Loucy (cell line): ENCODE data around the gene YBX3.

Experiments used
- H2AFZ ChIP-seq: fragments of 200-600 bp; sonication (generic); 2 replicates; pipeline ENCODE4 v1.6.0; 2016; ENCODE audit warnings: antibody characterized with exemption, mild to moderate bottlenecking, low read length, moderate library complexity
- H3F3A ChIP-seq: fragments of 200-600 bp; 2 replicates; pipeline ENCODE4 v1.6.0; 2016; ENCODE audit warnings: antibody characterized with exemption, low read depth, mild to moderate bottlenecking
- H3K27me3 ChIP-seq: fragments of 200-600 bp; sonication (generic); 2 replicates; pipeline ENCODE4 v1.6.1; 2014; ENCODE audit warnings: low read length, mild to moderate bottlenecking; ENCODE audit not compliant: insufficient read depth, poor library complexity, severe bottlenecking
- H3K36me3 ChIP-seq: fragments of 200-600 bp; sonication (generic); 2 replicates; pipeline ENCODE4 v1.6.1; 2016; ENCODE audit warnings: low read length; ENCODE audit not compliant: insufficient read depth
- H3K4me1 ChIP-seq: fragments of 200-600 bp; sonication (generic); 2 replicates; pipeline ENCODE4 v1.5.1; 2014; ENCODE audit warnings: low read length, mild to moderate bottlenecking; ENCODE audit not compliant: insufficient read depth, poor library complexity, severe bottlenecking
- H3K4me2 ChIP-seq: fragments of 200-600 bp; sonication (generic); 2 replicates; pipeline ENCODE4 v1.6.0; 2014; ENCODE audit warnings: antibody characterized with exemption, low read length, low read depth, mild to moderate bottlenecking; ENCODE audit not compliant: poor library complexity, severe bottlenecking
- H3K4me3 ChIP-seq: fragments of 200-600 bp; sonication (generic); 2 replicates; pipeline ENCODE4 v1.5.1; 2014; ENCODE audit warnings: low read length, mild to moderate bottlenecking, mixed read lengths; ENCODE audit not compliant: poor library complexity, severe bottlenecking
- H3K79me2 ChIP-seq: fragments of 200-600 bp; sonication (generic); 2 replicates; pipeline ENCODE4 v1.6.1; 2014; ENCODE audit warnings: low read length; ENCODE audit not compliant: insufficient read depth
- H3K9ac ChIP-seq: fragments of 200-600 bp; sonication (generic); 2 replicates; pipeline ENCODE4 v1.6.0; 2014; ENCODE audit warnings: mild to moderate bottlenecking, low read depth, low read length, moderate library complexity; ENCODE audit not compliant: poor library complexity, severe bottlenecking
- H3K9me2 ChIP-seq: fragments of 200-600 bp; sonication (generic); replicated peaks from 2 replicates; pipeline ENCODE4 v1.6.1; 2016; ENCODE audit warnings: low read depth, low read length, mixed read lengths
- H3K9me3 ChIP-seq: fragments of 200-600 bp; sonication (generic); 2 replicates; pipeline ENCODE4 v1.6.1; 2014; ENCODE audit warnings: mild to moderate bottlenecking, antibody characterized with exemption, low read length, low read depth; ENCODE audit not compliant: insufficient read depth
- H4K20me1 ChIP-seq: fragments of 200-600 bp; sonication (generic); 2 replicates; pipeline ENCODE4 v1.6.0; 2014; ENCODE audit warnings: antibody characterized with exemption, low read length, mild to moderate bottlenecking; ENCODE audit not compliant: insufficient read depth, poor library complexity, severe bottlenecking
- EZH2phosphoT487 ChIP-seq: fragments of 200-600 bp; IDR thresholded peaks from 2 replicates; pipeline ENCODE4 v1.6.1; 2018; ENCODE audit warnings: antibody characterized with exemption, mild to moderate bottlenecking, moderate library complexity, borderline replicate concordance
- TF ChIP-seq, protein P1 (sequence below): fragments of 200-600 bp; sonication (generic); conservative IDR thresholded peaks from 2 replicates; pipeline ENCODE4 v1.5.1; 2014; ENCODE audit warnings: mild to moderate bottlenecking, antibody characterized with exemption, low read length

Gene YBX3

DNA sequence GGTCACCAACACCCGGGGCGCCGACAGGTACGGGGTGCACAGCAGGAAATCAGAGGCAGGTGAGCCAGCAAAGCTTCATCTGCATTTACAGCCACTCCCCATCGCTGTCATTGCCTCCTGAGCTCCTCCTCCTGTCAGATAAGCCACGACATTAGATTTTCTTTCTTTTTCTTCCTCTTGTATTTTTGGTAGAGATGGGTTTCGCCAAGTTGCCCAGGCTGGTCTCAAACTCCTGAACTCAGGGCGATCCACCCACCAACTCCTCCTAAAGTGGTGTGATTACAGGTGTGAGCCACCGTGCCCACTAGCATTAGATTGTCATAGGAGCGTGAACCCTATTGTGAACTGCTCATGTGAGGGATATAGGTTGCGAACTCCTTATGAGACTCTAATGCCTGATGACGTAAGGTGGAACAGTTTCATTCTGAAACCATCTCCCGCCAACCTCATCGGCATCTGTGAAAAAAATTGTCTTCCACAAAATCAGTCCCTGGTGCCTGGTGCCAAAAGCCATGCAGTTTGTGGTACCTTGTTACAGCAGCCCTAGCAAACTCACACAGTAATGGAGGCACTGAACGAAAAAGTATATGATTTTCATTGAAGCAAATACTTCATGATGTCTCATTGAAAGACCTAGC is 50.8 kb downstream of the YBX3 start:
- Histone ChIP-seq H3F3A (peaks cover 4% of the 10 kb centered on the region; the same call in 1 of the 2 replicates), H3K9ac (peak overlapping the region; percentile 65), H4K20me1 (no peaks in the 10 kb centered on the region), H3K4me2 (peak overlapping the region; percentile 77), H3K27me3 (no peaks in the 10 kb centered on the region), H3K9me3 (no peaks in the 10 kb centered on the region), H3K4me1 (peaks cover 44% of the 10 kb centered on the region), H2AFZ (no peak overlapping the region), H3K9me2 (no peaks in the 10 kb centered on the region), H3K79me2 (peaks cover 26% of the 10 kb centered on the region), H3K36me3 (no peaks in the 10 kb centered on the region), H3K4me3 (peak overlapping the region; percentile 76)
- no peak for TF ChIP-seq EZH2phosphoT487
- TF ChIP-seq, protein P1, sequence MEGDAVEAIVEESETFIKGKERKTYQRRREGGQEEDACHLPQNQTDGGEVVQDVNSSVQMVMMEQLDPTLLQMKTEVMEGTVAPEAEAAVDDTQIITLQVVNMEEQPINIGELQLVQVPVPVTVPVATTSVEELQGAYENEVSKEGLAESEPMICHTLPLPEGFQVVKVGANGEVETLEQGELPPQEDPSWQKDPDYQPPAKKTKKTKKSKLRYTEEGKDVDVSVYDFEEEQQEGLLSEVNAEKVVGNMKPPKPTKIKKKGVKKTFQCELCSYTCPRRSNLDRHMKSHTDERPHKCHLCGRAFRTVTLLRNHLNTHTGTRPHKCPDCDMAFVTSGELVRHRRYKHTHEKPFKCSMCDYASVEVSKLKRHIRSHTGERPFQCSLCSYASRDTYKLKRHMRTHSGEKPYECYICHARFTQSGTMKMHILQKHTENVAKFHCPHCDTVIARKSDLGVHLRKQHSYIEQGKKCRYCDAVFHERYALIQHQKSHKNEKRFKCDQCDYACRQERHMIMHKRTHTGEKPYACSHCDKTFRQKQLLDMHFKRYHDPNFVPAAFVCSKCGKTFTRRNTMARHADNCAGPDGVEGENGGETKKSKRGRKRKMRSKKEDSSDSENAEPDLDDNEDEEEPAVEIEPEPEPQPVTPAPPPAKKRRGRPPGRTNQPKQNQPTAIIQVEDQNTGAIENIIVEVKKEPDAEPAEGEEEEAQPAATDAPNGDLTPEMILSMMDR, result no peak

DNA sequence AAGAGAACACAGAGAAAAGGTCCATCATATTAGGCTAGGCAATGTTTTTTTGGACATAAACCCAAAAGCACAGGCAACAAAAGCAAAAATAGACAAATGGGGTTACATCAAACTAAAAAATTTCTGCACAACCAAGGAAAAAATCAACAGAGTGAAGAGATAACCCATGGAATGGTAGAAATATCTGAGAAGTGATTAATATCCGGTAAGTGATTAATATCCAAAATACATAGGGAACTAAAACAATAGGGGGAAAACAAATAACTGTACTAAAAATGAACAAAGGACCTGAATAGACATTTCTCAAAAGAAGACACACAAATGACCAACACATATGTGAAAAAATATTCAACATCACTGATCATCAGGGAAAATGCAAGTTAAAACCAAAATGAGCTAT is 53.6 kb downstream of the YBX3 start:
- H3F3A ChIP-seq, result peaks cover 4% of the 10 kb centered on the region; the same call in 1 of the 2 replicates
- peak overlapping the region; percentile 71 for H3K4me2 ChIP-seq
- H4K20me1 ChIP-seq, result no peaks in the 10 kb centered on the region
- H3K9me3 ChIP-seq, result no peaks in the 10 kb centered on the region
- H3K36me3 ChIP-seq, result no peaks in the 10 kb centered on the region
- no peak for TF ChIP-seq EZH2phosphoT487
- TF ChIP-seq, protein P1, result no peak
- H3K4me1 ChIP-seq, result peaks cover 55% of the 10 kb centered on the region
- peak overlapping the region; percentile 65 for H3K9ac ChIP-seq
- no peaks in the 10 kb centered on the region for H3K27me3 ChIP-seq
- no peak overlapping the region for H2AFZ ChIP-seq
- peaks cover 29% of the 10 kb centered on the region; the same call in 1 of the 2 replicates for H3K79me2 ChIP-seq
- H3K9me2 ChIP-seq, result no peaks in the 10 kb centered on the region
- peak overlapping the region; percentile 57 for H3K4me3 ChIP-seq

DNA sequence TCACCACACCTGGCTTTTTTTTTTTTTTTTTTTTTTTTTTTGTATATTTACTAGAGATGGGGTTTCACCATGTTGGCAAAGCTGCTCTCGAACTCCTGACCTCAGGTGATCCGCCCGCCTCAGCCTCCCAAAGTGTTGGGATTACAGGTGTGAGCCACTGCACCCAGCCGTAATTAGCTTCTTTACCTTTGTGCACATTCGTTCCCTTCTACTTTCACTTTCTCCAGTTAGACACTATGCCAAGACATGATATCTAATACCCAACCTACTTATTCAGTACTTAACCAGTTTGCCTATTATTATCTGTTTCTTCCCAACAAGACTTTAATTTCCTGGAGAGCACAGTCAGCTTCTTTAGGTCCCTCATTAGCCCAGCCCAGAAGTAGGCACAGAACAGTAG is 54.6 kb downstream of the YBX3 start:
- peak overlapping the region; percentile 65 for H3K9ac ChIP-seq
- no peaks in the 10 kb centered on the region for H3K9me3 ChIP-seq
- no peaks in the 10 kb centered on the region for H3K36me3 ChIP-seq
- no peaks in the 10 kb centered on the region for H4K20me1 ChIP-seq
- peaks cover 4% of the 10 kb centered on the region; the same call in 1 of the 2 replicates for H3F3A ChIP-seq
- peak overlapping the region; percentile 71 for H3K4me2 ChIP-seq
- H3K9me2 ChIP-seq, result no peaks in the 10 kb centered on the region
- TF ChIP-seq, protein P1, result no peak
- H2AFZ ChIP-seq, result no peak overlapping the region
- H3K27me3 ChIP-seq, result no peaks in the 10 kb centered on the region
- peak overlapping the region; percentile 57 for H3K4me3 ChIP-seq
- peaks cover 29% of the 10 kb centered on the region; the same call in 1 of the 2 replicates for H3K79me2 ChIP-seq
- H3K4me1 ChIP-seq, result peaks cover 51% of the 10 kb centered on the region
